K562 treated with DMSO at 1 percent for 12 hours (cell line): ENCODE data around the gene LGALS3. TPM values are rescaled to one million over a fixed set of nuclear protein-coding genes. Genes with fewer than 3 reads are reported as not detected.

Source experiments
- total RNA-seq: library from RNA; unstranded; fragments of 300-600 nt; gene quantifications from 2 replicates; pipeline ENCODE4 v1.2.3, GENCODE V29; 2022; ENCODE audit not compliant: insufficient read depth

LGALS3 gene
- total RNA-seq, result 10.3 and 13.5 TPM in 2 replicates

DNA sequence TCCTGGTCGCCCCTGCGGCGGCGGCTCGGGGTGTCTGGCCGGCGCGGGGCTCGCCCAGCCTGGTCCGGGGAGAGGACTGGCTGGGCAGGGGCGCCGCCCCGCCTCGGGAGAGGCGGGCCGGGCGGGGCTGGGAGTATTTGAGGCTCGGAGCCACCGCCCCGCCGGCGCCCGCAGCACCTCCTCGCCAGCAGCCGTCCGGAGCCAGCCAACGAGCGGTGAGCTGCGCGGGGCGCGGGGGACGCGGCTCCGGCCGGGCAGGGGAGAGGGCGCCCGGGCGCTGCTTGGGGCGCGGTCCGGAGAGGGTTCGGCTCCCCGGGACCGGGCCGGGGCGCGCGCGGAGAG, at the start of gene LGALS3:
LGALS3 (plus strand) TSS at position 167 of the 342 bp plus-strand sequence. CDS start 8,122 bp downstream, outside the sequence.

DNA sequence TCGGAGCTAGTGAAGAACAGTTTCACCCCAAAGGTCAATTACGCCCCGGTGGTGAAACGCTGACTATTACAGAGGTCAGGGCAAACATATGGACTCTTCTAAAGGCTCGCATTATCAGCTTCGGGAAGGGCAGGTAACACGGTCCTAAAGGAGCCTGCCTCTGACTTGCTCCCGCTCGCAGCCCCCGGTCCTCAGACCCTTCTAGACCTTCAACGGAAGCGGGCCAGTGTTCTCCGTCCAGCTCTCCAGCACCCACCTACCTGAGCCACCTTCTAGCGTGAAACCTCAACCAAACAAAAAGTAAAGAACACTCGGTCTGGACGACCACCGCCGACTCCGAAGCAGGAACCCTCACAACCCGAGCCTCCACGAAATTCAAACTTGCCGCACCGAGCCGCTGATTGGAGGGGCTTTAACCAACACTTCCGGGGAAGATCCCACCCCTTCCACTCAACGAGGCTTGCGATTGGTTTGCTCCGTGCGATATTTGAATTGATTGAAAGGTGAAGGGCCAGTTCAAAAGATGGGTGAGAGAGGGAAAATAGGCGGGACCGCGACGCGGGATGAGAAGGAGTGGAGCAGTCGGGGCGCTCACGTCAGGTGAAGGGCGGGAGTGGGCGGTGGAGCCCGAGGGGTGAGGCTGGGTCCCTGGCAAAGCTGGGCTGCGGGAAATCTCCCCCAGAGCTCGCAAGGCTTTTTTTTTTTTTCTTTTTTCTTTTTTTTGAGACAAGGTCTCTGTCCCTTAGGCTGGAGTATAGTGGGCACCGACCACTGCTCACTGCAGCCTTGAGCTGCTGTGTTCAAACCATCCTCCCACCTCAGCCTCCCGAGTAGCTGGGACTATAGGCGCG, 62.4 kb downstream of the LGALS3 start, which contains the start of gene DLGAP5:
DLGAP5 (minus strand) TSS at position 383 of the 851 bp plus-strand sequence. CDS start 2,406 bp downstream, outside the sequence.

Other genes starting within 250 kb of the LGALS3 start
- 7.8 and 14.3 TPM in 2 replicates for gene GCH1, start 226.4 kb upstream of the LGALS3 start, total RNA-seq
- 7.5 and 18.1 TPM in 2 replicates for gene WDHD1, start 102.2 kb upstream of the LGALS3 start, total RNA-seq
- gene SOCS4, start 102.0 kb upstream of the LGALS3 start, total RNA-seq, result 1.8 and 9.6 TPM in 2 replicates
- gene MAPK1IP1L, start 77.6 kb upstream of the LGALS3 start, total RNA-seq, result 23.7 and 56.9 TPM in 2 replicates
- gene DLGAP5, start 62.3 kb downstream of the LGALS3 start, total RNA-seq, result 15.2 and 45.8 TPM in 2 replicates
- gene FBXO34, start 142.2 kb downstream of the LGALS3 start, total RNA-seq, result 8.5 and 19.0 TPM in 2 replicates